ENCODE data around the gene TTC3.
A peak's percentile ranks its signal among the peaks of the same experiment; 100 is the strongest.

Gene TTC3

DNA sequence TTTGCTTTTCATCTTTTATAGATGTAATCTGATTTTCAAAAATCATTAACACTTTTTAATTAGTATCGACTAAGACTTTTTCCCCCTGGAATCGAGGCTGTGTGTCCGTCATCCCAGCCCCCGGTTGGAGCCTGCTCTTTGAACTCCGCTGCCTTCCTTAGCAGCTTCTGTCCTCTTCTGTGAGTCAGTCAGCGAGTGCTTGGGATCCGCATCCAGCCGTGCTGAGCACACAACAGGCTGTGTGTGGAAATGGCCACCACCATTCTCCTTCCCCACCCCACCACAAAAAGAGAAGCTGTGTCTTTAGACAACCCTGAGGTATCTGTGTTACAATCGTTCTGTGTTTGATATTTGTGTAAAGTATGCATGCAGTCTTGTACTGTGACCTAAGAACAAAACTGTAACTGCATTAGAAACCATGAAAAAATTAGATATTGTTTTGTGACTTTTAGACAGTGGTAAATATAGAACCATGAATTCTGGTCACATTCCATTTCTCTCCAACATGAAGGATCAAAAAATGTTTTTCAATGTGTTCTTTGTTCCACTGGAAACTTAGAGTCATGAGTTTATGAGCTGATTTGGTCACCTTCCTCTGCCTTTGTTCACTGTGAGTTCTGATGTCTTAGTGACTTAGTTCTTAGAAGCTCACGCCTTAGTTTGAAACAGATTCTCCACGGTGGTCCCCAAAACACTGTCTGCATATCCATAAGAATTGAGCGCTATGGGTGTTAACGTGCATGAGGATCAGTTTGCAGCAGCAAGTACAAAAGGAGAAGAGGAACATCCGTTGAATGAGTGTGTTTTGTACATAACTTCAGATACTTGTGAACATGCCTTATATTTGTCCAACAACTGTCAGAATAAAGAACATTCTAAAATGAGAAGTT lies 129.4 kb downstream of the TTC3 start:
- peak; percentile 9 for FAIRE-seq
- no peak for DNase-seq (ENCODE audit: insufficient read length)
- no peak for TF ChIP-seq POLR2AphosphoS5 (IDR thresholded peaks at IDR 0.05; ENCODE audit: low read depth, low read length)
- TF ChIP-seq TAF1 (IDR thresholded peaks at IDR 0.05; ENCODE audit: borderline replicate concordance, low read depth, low read length): no peak
- no peak for TF ChIP-seq POLR2A (IDR thresholded peaks at IDR 0.05; ENCODE audit: low read depth, low read length)

DNA sequence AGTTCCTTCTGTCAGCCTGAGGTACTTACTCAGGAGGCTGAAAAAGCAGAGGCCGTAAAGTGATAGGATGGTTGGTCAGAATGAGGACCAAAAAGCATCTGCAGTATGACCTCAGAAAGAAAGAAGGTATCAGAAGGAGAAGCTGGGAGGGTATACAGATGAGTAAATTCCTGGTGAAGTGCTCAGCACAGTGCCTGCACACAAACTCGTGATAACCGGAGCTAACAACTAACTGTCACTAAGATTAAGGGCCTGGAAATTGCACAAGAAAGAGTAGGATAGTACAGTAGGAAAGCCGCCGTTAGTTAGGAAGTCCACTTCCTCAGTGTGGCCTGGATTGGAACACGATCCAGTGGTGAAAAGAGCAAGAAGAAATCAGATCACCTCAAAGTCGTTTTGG lies 131.5 kb downstream of the TTC3 start:
- no peak for DNase-seq (ENCODE audit: insufficient read length)
- no peak for TF ChIP-seq TAF1 (IDR thresholded peaks at IDR 0.05; ENCODE audit: borderline replicate concordance, low read depth, low read length)
- TF ChIP-seq POLR2AphosphoS5 (IDR thresholded peaks at IDR 0.05; ENCODE audit: low read depth, low read length): no peak
- TF ChIP-seq POLR2A (IDR thresholded peaks at IDR 0.05; ENCODE audit: low read depth, low read length): no peak
- no peak for FAIRE-seq

DNA sequence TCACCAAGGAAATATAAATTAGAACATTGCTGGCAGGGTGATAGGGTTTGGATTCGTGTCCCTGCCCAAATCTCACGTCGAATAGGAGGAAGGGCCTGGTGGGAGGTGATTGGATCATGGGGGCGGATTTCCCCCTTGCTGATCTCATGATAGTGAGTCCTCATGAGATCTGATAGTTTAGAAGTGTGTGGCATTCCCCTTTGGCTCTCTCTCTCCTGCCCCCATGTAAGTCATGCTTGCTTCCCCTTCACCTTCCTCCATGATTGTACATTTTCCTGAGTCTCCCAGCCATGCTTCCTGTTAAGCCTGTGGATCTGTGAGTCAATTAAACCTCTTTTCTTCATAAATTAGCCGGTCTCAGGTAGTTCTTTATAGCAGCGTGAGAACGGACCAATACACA lies 133.4 kb downstream of the TTC3 start:
- TF ChIP-seq TAF1 (IDR thresholded peaks at IDR 0.05; ENCODE audit: borderline replicate concordance, low read depth, low read length) (no peak), POLR2A (IDR thresholded peaks at IDR 0.05; ENCODE audit: low read depth, low read length) (no peak), POLR2AphosphoS5 (IDR thresholded peaks at IDR 0.05; ENCODE audit: low read depth, low read length) (no peak)
- FAIRE-seq (peak; percentile 70), DNase-seq (ENCODE audit: insufficient read length) (no peak)

GRCh38 chr21:37207441-37208009 lies 134.5 kb downstream of the TTC3 start:
- peak; percentile 46 for DNase-seq (ENCODE audit: insufficient read length)
- peak; percentile 94 for FAIRE-seq
- TF ChIP-seq POLR2A (IDR thresholded peaks at IDR 0.05; ENCODE audit: low read depth, low read length) (peak; percentile 47; the same call in 1 of the 2 replicates), POLR2AphosphoS5 (IDR thresholded peaks at IDR 0.05; ENCODE audit: low read depth, low read length) (no peak; the same call in 1 of the 2 replicates)

GRCh38 chr21:37208056-37208721 lies 135.1 kb downstream of the TTC3 start:
- TF ChIP-seq POLR2AphosphoS5 (IDR thresholded peaks at IDR 0.05; ENCODE audit: low read depth, low read length): peak; percentile 74; the same call in 1 of the 2 replicates
- peak; percentile 73 for TF ChIP-seq POLR2A (IDR thresholded peaks at IDR 0.05; ENCODE audit: low read depth, low read length)
- no peak for TF ChIP-seq TAF1 (IDR thresholded peaks at IDR 0.05; ENCODE audit: borderline replicate concordance, low read depth, low read length)
- peak; percentile 68 for DNase-seq (ENCODE audit: insufficient read length)
- peak; percentile 90 for FAIRE-seq

- DNase-seq (ENCODE audit: insufficient read length): peak; percentile 55
- FAIRE-seq: peak; percentile 68
Measured at GRCh38 chr21:37208741-37209225, 135.7 kb downstream of the TTC3 start.

DNA sequence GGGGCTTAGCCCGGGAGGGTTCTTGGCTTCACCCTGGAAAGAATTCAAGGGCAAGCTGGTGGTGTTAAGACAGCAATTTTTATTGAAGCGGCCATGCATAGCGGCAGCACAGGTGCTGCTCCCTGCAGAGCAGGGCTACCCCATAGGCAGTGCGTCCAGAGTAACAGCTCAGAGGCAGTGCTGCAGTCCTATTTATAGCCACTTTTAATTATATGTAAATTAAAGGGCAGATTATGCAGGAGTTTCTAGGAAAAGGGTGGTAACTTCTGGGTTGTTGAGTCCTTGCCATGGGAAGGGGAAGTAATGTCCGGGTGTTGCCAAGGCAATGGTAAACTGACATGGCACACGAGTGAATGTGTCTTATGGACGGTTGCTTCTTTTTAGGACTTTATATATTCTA lies 137.1 kb downstream of the TTC3 start:
- DNase-seq (ENCODE audit: insufficient read length) (no peak), FAIRE-seq (no peak)
- TF ChIP-seq POLR2A (IDR thresholded peaks at IDR 0.05; ENCODE audit: low read depth, low read length) (no peak), TAF1 (IDR thresholded peaks at IDR 0.05; ENCODE audit: borderline replicate concordance, low read depth, low read length) (no peak), POLR2AphosphoS5 (IDR thresholded peaks at IDR 0.05; ENCODE audit: low read depth, low read length) (no peak)

More at GRCh38 chr21:37208741-37209225, 135.7 kb downstream of the TTC3 start:
- no peak for TF ChIP-seq POLR2AphosphoS5 (IDR thresholded peaks at IDR 0.05; ENCODE audit: low read depth, low read length)
- TF ChIP-seq TAF1 (IDR thresholded peaks at IDR 0.05; ENCODE audit: borderline replicate concordance, low read depth, low read length): no peak
- TF ChIP-seq POLR2A (IDR thresholded peaks at IDR 0.05; ENCODE audit: low read depth, low read length): no peak

- FAIRE-seq (no peak), DNase-seq (ENCODE audit: insufficient read length) (no peak)
- TF ChIP-seq TAF1 (IDR thresholded peaks at IDR 0.05; ENCODE audit: borderline replicate concordance, low read depth, low read length) (no peak), POLR2A (IDR thresholded peaks at IDR 0.05; ENCODE audit: low read depth, low read length) (no peak), POLR2AphosphoS5 (IDR thresholded peaks at IDR 0.05; ENCODE audit: low read depth, low read length) (no peak)
Measured at GRCh38 chr21:37210799-37211198, 137.7 kb downstream of the TTC3 start.

- no peak for DNase-seq (ENCODE audit: insufficient read length)
- no peak for FAIRE-seq
- TF ChIP-seq TAF1 (IDR thresholded peaks at IDR 0.05; ENCODE audit: borderline replicate concordance, low read depth, low read length) (no peak), POLR2A (IDR thresholded peaks at IDR 0.05; ENCODE audit: low read depth, low read length) (no peak), POLR2AphosphoS5 (IDR thresholded peaks at IDR 0.05; ENCODE audit: low read depth, low read length) (no peak)
Measured at GRCh38 chr21:37214952-37215351, 141.9 kb downstream of the TTC3 start.

DNA sequence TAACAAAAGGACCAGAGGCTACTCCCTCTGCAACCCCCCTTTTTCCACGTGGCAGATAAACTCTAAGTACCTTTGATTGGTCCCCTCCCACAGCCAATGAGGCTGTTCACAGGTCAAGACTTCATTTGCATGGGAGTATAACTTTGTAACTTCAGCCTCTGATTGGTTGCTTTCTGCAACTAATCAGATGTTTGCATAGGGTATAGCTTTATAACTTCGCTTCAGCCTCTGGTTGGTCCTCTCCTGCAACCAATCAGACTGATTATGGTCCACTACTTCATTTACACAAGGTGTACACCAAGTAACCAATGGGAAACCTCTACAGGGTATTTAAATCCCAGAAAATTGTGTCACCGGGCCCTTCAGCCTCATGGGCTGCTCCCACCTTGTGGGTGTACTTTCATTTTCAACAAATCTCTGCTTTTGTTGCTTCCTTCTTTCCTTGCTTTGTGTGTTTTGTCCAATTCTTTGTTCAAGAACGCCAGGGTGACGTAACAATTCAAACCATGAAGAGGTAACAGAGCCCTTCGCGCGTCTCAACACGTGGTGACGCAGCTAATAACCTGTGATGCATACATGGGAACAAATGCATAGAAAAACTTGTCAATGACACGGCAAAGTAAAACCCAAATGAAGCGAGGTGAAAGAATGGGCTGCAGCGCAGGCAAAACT lies 146.8 kb downstream of the TTC3 start:
- DNase-seq (ENCODE audit: insufficient read length) (no peak), FAIRE-seq (no peak)
- TF ChIP-seq TAF1 (IDR thresholded peaks at IDR 0.05; ENCODE audit: borderline replicate concordance, low read depth, low read length): no peak
- no peak for TF ChIP-seq POLR2AphosphoS5 (IDR thresholded peaks at IDR 0.05; ENCODE audit: low read depth, low read length)
- TF ChIP-seq POLR2A (IDR thresholded peaks at IDR 0.05; ENCODE audit: low read depth, low read length): no peak
